MCF 10A (cell line): ENCODE results near the gene BPIFB3. TPM values are rescaled to one million over a fixed set of nuclear protein-coding genes. Genes with fewer than 3 reads are reported as not detected.

Experiments
- BruUV-seq: library from RNA; stranded (reverse); fragments of 400-500 nt; replicated peaks from 2 replicates; lab custom pipeline; 2021; lab: Mats Ljungman, UMichigan
- CTCF ChIA-PET: fragments of 300-600 bp; sonication (Branson Sonifier 250); formaldehyde crosslinking; extraction: SDS; loops from one replicate; lab custom pipeline; 2021; ENCODE audit warnings: antibody characterized with exemption, inconsistent platforms; lab: Yijun Ruan, JAX
- POLR2A ChIA-PET: fragments of 300-600, 350-650 bp; sonication (Branson Sonifier 250); formaldehyde crosslinking; extraction: SDS; loops from one replicate; lab custom pipeline; 2020; ENCODE audit warnings: antibody characterized with exemption, inconsistent platforms; lab: Yijun Ruan, JAX
- DNase-seq: peaks from one replicate; pipeline ENCODE4 v3.0.0-alpha.2; 2018; ENCODE audit not compliant: unreplicated experiment
- H3K27ac Mint-ChIP-seq: one replicate; pipeline ENCODE4 v1.8.0; 2022; ENCODE audit warnings: mild to moderate bottlenecking, low read depth, mixed read lengths; ENCODE audit not compliant: unreplicated experiment
- H3K27me3 Mint-ChIP-seq: one replicate; pipeline ENCODE4 v1.8.0; 2022; ENCODE audit warnings: mixed read lengths; ENCODE audit not compliant: insufficient read depth, unreplicated experiment
- H3K36me3 Mint-ChIP-seq: one replicate; pipeline ENCODE4 v1.8.0; 2022; ENCODE audit warnings: mild to moderate bottlenecking, moderate library complexity, mixed read lengths; ENCODE audit not compliant: insufficient read depth, unreplicated experiment
- H3K4me1 Mint-ChIP-seq: one replicate; pipeline ENCODE4 v1.8.0; 2022; ENCODE audit warnings: mixed read lengths; ENCODE audit not compliant: insufficient read depth, unreplicated experiment
- H3K4me3 Mint-ChIP-seq: one replicate; pipeline ENCODE4 v1.8.0; 2022; ENCODE audit warnings: mild to moderate bottlenecking, moderate library complexity, mixed read lengths; ENCODE audit not compliant: unreplicated experiment
- H3K9me3 Mint-ChIP-seq: one replicate; pipeline ENCODE4 v1.8.0; 2022; ENCODE audit warnings: mixed read lengths; ENCODE audit not compliant: unreplicated experiment
- CTCF ChIP-seq: fragments of 200-600 bp; IDR thresholded peaks from one replicate; pipeline ENCODE4 v1.8.0; 2022; ENCODE audit warnings: antibody characterized with exemption, mild to moderate bottlenecking; ENCODE audit not compliant: unreplicated experiment
- intact Hi-C: fragments of 100-400 bp; cut with micrococcal nuclease; formaldehyde crosslinking; loops from 2 replicates; pipeline ENCODE4 v1.14.1; 2022
- total RNA-seq: library from RNA; stranded (reverse); gene quantifications from 2 replicates; pipeline ENCODE4 v1.2.3, GENCODE V29; 2022

Gene BPIFB3
- total RNA-seq, 1 experiment from 2014 or later, result not detected

- DNase-seq, result no peak
- H3K36me3 Mint-ChIP-seq, result no peaks in the 10 kb centered on the region
- CTCF ChIA-PET, result no interaction called here
- peaks cover 21% of the 10 kb centered on the region for H3K27me3 Mint-ChIP-seq
- no peak for TF ChIP-seq CTCF
- no peaks in the 10 kb centered on the region for H3K4me1 Mint-ChIP-seq
- H3K4me3 Mint-ChIP-seq, result no peak overlapping the region
- POLR2A ChIA-PET, result no interaction called here
- no peak overlapping the region for H3K27ac Mint-ChIP-seq
- intact Hi-C loops, result no loop called here
- no TSS peak for BruUV-seq
- no peaks in the 10 kb centered on the region for H3K9me3 Mint-ChIP-seq
Measured at GRCh38 chr20:33061658-33062028, 7.9 kb downstream of the BPIFB3 start.

- ChIA-PET CTCF (no interaction called here), POLR2A (no interaction called here)
- H3K27ac Mint-ChIP-seq, result no peak overlapping the region
- BruUV-seq, result no TSS peak
- no peak for DNase-seq
- no peaks in the 10 kb centered on the region for H3K36me3 Mint-ChIP-seq
- no peak for TF ChIP-seq CTCF
- intact Hi-C loops, result no loop called here
- peaks cover 18% of the 10 kb centered on the region for H3K27me3 Mint-ChIP-seq
- H3K4me1 Mint-ChIP-seq, result no peaks in the 10 kb centered on the region
- H3K4me3 Mint-ChIP-seq, result no peak overlapping the region
- H3K9me3 Mint-ChIP-seq, result no peaks in the 10 kb centered on the region
Measured at GRCh38 chr20:33062105-33062824, 8.6 kb downstream of the BPIFB3 start.

GRCh38 chr20:33062825-33063149 is 9.1 kb downstream of the BPIFB3 start:
- DNase-seq, result no peak
- no TSS peak for BruUV-seq
- Mint-ChIP-seq H3K27me3 (peaks cover 15% of the 10 kb centered on the region), H3K4me1 (no peaks in the 10 kb centered on the region), H3K9me3 (no peaks in the 10 kb centered on the region), H3K4me3 (no peak overlapping the region), H3K27ac (no peak overlapping the region), H3K36me3 (no peaks in the 10 kb centered on the region)
- TF ChIP-seq CTCF, result no peak
- CTCF ChIA-PET, result no interaction called here
- intact Hi-C loops, result no loop called here
- POLR2A ChIA-PET, result no interaction called here

- H3K27me3 Mint-ChIP-seq, result peaks cover 15% of the 10 kb centered on the region
- no peak overlapping the region for H3K27ac Mint-ChIP-seq
- no peak for TF ChIP-seq CTCF
- H3K9me3 Mint-ChIP-seq, result no peaks in the 10 kb centered on the region
- H3K36me3 Mint-ChIP-seq, result no peaks in the 10 kb centered on the region
- POLR2A ChIA-PET, result no interaction called here
- CTCF ChIA-PET, result no interaction called here
- no peaks in the 10 kb centered on the region for H3K4me1 Mint-ChIP-seq
- no peak for DNase-seq
- BruUV-seq, result no TSS peak
- H3K4me3 Mint-ChIP-seq, result no peak overlapping the region
- intact Hi-C loops, result no loop called here
Measured at GRCh38 chr20:33063271-33063670, 9.6 kb downstream of the BPIFB3 start.
